ENCODE results near the gene RNF207. TPM values are rescaled to one million over a fixed set of nuclear protein-coding genes. Genes with fewer than 3 reads are reported as not detected.

Gene RNF207
- total and polyA plus RNA-seq, 2 of the 8 experiments (the other 6 are each of a cell fraction or from before 2014, with no cell fraction given) = 3.9 to 5.4 TPM

- no peak overlapping the region for H3K23ac ChIP-seq (ENCODE audit: insufficient read length)
- peaks cover 5% of the 10 kb centered on the region for H3K79me1 ChIP-seq (ENCODE audit: low read depth, low read length)
- TF ChIP-seq SUZ12 (IDR thresholded peaks at IDR 0.05; ENCODE audit: low read length) = no peak
- TF ChIP-seq TBP (IDR thresholded peaks at IDR 0.05; ENCODE audit: low read depth, low read length) = no peak
- TF ChIP-seq, protein P1, sequence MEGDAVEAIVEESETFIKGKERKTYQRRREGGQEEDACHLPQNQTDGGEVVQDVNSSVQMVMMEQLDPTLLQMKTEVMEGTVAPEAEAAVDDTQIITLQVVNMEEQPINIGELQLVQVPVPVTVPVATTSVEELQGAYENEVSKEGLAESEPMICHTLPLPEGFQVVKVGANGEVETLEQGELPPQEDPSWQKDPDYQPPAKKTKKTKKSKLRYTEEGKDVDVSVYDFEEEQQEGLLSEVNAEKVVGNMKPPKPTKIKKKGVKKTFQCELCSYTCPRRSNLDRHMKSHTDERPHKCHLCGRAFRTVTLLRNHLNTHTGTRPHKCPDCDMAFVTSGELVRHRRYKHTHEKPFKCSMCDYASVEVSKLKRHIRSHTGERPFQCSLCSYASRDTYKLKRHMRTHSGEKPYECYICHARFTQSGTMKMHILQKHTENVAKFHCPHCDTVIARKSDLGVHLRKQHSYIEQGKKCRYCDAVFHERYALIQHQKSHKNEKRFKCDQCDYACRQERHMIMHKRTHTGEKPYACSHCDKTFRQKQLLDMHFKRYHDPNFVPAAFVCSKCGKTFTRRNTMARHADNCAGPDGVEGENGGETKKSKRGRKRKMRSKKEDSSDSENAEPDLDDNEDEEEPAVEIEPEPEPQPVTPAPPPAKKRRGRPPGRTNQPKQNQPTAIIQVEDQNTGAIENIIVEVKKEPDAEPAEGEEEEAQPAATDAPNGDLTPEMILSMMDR (IDR thresholded peaks at IDR 0.05; ENCODE audit: control extremely low read depth in 1 of 3, insufficient read depth in 1 of 3, low read depth in 1 of 3, low read length in 3 of 3) = peak in 1 of 3 experiments; percentile 18; a peak in 1 of 4 replicates
- no peak for TF ChIP-seq FOSL1 (IDR thresholded peaks at IDR 0.05; ENCODE audit: insufficient read depth, low read depth, low read length)
- POLR2A ChIA-PET (ENCODE audit: partially characterized antibody) = interaction anchor here (0.9 to 2.4 kb wide), 7 partner anchors 9 to 17 kb away, joined by 3 to 20 read pairs (median 5); partner anchors contain the start of gene ICMT
- no peak overlapping the region for H2BK20ac ChIP-seq (ENCODE audit: low read length)
- no peak overlapping the region for H3K56ac ChIP-seq (replicated peaks; ENCODE audit: insufficient read length, low read depth, low read length)
- H3K9me3 ChIP-seq (ENCODE audit: insufficient read depth in 2 of 2, low read depth in 1 of 2, low read length in 1 of 2) = no peaks in the 10 kb centered on the region
- H4K5ac ChIP-seq (ENCODE audit: insufficient read length, low read depth, low read length) = no peak overlapping the region
- no peak overlapping the region for H3K9ac ChIP-seq (replicated peaks in 1 of 4; ENCODE audit: extremely low read depth in 1 of 4, low read depth in 3 of 4, low read length in 3 of 4)
- no peak overlapping the region for H3K4me2 ChIP-seq (ENCODE audit: insufficient read depth in 1 of 2, low read depth in 2 of 2, low read length in 2 of 2)
- 0 out of 4 replicates have a peak, but pooled peaks cover 0 to 2% of the 10 kb centered on the region in 2 experiments for H3K79me2 ChIP-seq (ENCODE audit: control insufficient read depth in 1 of 2, insufficient read depth in 2 of 2, low read length in 2 of 2)
- no peak overlapping the region for H3K18ac ChIP-seq (ENCODE audit: extremely low read depth, low read length)
- H2BK5ac ChIP-seq (ENCODE audit: low read depth, low read length) = no peak overlapping the region
- peaks cover 9 to 63% (median 30%) of the 10 kb centered on the region in 4 experiments; a peak in 7 of 8 replicates for H3K36me3 ChIP-seq (ENCODE audit: control insufficient read depth in 2 of 4, insufficient read depth in 4 of 4, low read length in 3 of 4)
- H3K27me3 ChIP-seq (replicated peaks in 1 of 4; ENCODE audit: control insufficient read depth in 3 of 4, extremely low read depth in 1 of 4, insufficient read depth in 3 of 4, low read length in 3 of 4) = no peaks in the 10 kb centered on the region
- H3K23me2 ChIP-seq (ENCODE audit: low read depth, low read length) = no peaks in the 10 kb centered on the region
- H3K4me1 ChIP-seq (replicated peaks in 1 of 4; ENCODE audit: control insufficient read depth in 3 of 4, insufficient read depth in 4 of 4, low read length in 3 of 4) = no peaks in the 10 kb centered on the region; a peak in 1 of 7 replicates
- no peak overlapping the region for H3K4me3 ChIP-seq (ENCODE audit: extremely low read depth in 1 of 4, insufficient read depth in 2 of 4, low read depth in 3 of 4, low read length in 4 of 4)
- FAIRE-seq = no peak
- no peak overlapping the region for H2BK15ac ChIP-seq (ENCODE audit: low read length)
- H4K20me1 ChIP-seq (replicated peaks in 1 of 2; ENCODE audit: control insufficient read depth in 1 of 2, insufficient read depth in 2 of 2, low read length in 2 of 2) = peaks cover 6 to 19% of the 10 kb centered on the region in 2 experiments
- H4K8ac ChIP-seq (ENCODE audit: extremely low read depth, insufficient read depth, low read length) = no peak overlapping the region
- H2BK12ac ChIP-seq (ENCODE audit: low read depth, low read length) = no peak overlapping the region
- no peak overlapping the region for H2AK5ac ChIP-seq (ENCODE audit: low read depth, low read length)
- no peak overlapping the region for H2BK120ac ChIP-seq (replicated peaks; ENCODE audit: low read depth, low read length)
- no peak overlapping the region for H4K91ac ChIP-seq (replicated peaks; ENCODE audit: insufficient read length, low read length)
- no peak overlapping the region for H3K27ac ChIP-seq (ENCODE audit: low read depth, low read length)
- no peak overlapping the region for H3K14ac ChIP-seq (ENCODE audit: insufficient read length)
- WGBS, 2 experiments (ENCODE audit: extremely low coverage in 1 of 2, insufficient coverage in 1 of 2, insufficient read length in 1 of 2, insufficient replicate concordance in 2 of 2, low coverage in 1 of 2, low lambda C conversion rate in 2 of 2, missing lambda C conversion rate in 1 of 2) = 93% methylated on average over 15 of the region's 15 CpGs; no CpG with 5 or more reads in 1 of the 2 experiments
- no peak overlapping the region for H2AFZ ChIP-seq (ENCODE audit: low read length)
- no peak overlapping the region for H3K4ac ChIP-seq (replicated peaks; ENCODE audit: insufficient read length, low read depth, low read length)
- DNase-seq (ENCODE audit: low read depth in 1 of 2, low spot score in 2 of 2) = no peak
- CTCF ChIA-PET (ENCODE audit: partially characterized antibody) = interaction anchor here (0.9 to 5.1 kb wide), 10 partner anchors 10 to 179 kb away, joined by 3 to 30 read pairs (median 4); partner anchors contain the start of genes ICMT and RNF207
Observed at GRCh38 chr1:6224718-6225117, 18.8 kb downstream of the RNF207 start.
